Osteocyte (in vitro differentiated cells): Measurements from ENCODE around the gene MYH10. TPM values are rescaled to one million over a fixed set of nuclear protein-coding genes. Genes with fewer than 3 reads are reported as not detected.

ENCODE experiments used
- DNase-seq: peaks from one replicate; pipeline ENCODE4 v3.0.0; 2021; ENCODE audit warnings: mixed read lengths; ENCODE audit not compliant: unreplicated experiment; ENCODE audit errors: extremely low spot score
- H3K27ac Mint-ChIP-seq: one replicate; pipeline ENCODE4 v1.8.0; 2021; ENCODE audit warnings: mild to moderate bottlenecking, mixed read lengths; ENCODE audit not compliant: unreplicated experiment
- H3K27me3 Mint-ChIP-seq: one replicate; pipeline ENCODE4 v1.8.0; 2021; ENCODE audit warnings: mixed read lengths; ENCODE audit not compliant: unreplicated experiment
- H3K36me3 Mint-ChIP-seq: one replicate; pipeline ENCODE4 v1.8.0; 2021; ENCODE audit warnings: mixed read lengths; ENCODE audit not compliant: unreplicated experiment
- H3K4me1 Mint-ChIP-seq: one replicate; pipeline ENCODE4 v1.8.0; 2021; ENCODE audit warnings: mixed read lengths; ENCODE audit not compliant: unreplicated experiment
- H3K4me3 Mint-ChIP-seq: one replicate; pipeline ENCODE4 v1.8.0; 2021; ENCODE audit warnings: mild to moderate bottlenecking, moderate library complexity, mixed read lengths; ENCODE audit not compliant: unreplicated experiment
- H3K9me3 Mint-ChIP-seq: one replicate; pipeline ENCODE4 v1.8.0; 2021; ENCODE audit warnings: mixed read lengths; ENCODE audit not compliant: unreplicated experiment
- total RNA-seq: library from RNA; stranded (reverse); gene quantifications from 2 replicates; pipeline ENCODE4 v1.2.1, GENCODE V29; 2021
- TF ChIP-seq, protein P1 (sequence below): fragments of 200-600 bp; sonication (generic); IDR thresholded peaks from 2 replicates; pipeline ENCODE4 v1.5.0; 2021; ENCODE audit warnings: antibody characterized with exemption, mild to moderate bottlenecking, moderate library complexity

Gene MYH10
- total RNA-seq, 1 donor from 2014 or later = 110 TPM

DNA sequence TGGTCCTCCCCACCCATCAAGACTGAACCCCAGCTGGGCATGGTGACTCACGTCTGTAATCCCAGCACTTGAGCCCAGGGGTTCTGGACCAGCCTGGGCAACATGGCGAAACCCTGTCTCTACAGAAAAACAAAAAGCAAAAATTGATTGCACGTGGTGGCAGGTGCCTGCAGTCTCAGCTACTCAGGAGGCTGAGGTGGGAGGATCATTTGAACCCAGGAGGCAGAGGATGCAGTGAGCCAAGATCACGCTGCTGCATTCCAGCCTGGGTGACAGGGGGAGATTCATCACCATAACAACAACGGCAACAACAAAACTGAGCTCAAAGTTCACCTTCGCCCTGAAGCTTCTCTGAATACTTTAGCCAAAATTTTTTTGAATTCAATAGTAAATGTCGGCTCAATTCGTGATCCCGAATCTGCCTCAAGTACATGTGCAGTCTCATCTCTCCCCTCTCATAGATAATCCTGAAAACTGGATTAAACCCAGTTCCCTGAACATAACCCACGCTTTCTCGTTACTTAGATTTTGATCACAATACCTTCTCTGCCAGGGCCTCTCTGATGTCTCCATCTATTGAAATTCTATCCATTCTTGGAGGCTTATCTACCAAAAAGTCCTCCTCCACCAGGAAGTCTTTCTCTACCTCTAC lies 13.5 kb upstream of the MYH10 start:
- Mint-ChIP-seq H3K36me3 (no peaks in the 10 kb centered on the region), H3K9me3 (no peaks in the 10 kb centered on the region), H3K4me3 (no peak overlapping the region), H3K4me1 (no peaks in the 10 kb centered on the region), H3K27ac (no peak overlapping the region), H3K27me3 (peaks cover 47% of the 10 kb centered on the region)
- TF ChIP-seq, protein P1, sequence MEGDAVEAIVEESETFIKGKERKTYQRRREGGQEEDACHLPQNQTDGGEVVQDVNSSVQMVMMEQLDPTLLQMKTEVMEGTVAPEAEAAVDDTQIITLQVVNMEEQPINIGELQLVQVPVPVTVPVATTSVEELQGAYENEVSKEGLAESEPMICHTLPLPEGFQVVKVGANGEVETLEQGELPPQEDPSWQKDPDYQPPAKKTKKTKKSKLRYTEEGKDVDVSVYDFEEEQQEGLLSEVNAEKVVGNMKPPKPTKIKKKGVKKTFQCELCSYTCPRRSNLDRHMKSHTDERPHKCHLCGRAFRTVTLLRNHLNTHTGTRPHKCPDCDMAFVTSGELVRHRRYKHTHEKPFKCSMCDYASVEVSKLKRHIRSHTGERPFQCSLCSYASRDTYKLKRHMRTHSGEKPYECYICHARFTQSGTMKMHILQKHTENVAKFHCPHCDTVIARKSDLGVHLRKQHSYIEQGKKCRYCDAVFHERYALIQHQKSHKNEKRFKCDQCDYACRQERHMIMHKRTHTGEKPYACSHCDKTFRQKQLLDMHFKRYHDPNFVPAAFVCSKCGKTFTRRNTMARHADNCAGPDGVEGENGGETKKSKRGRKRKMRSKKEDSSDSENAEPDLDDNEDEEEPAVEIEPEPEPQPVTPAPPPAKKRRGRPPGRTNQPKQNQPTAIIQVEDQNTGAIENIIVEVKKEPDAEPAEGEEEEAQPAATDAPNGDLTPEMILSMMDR = no peak
- DNase-seq = no peak

DNA sequence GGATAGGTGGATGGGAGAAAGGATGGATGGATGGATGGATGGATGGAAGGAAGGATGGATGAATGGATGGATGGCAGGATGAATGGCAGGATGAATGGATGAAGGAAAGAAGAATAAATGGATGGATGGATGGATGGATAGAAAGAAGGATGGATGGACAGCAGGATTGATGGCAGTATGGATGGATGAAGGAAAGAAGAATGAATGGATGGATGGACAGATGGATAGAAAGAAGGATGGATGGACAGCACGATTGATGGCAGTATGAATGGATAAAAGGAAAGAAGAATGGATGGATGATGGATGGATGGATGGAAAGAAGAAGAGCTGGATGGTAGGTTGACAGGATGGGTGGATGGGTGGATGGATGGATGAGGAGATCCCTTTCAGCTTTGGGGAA lies 9.2 kb upstream of the MYH10 start:
- TF ChIP-seq, protein P1 = no peak
- no peak overlapping the region for H3K27ac Mint-ChIP-seq
- H3K4me1 Mint-ChIP-seq = no peaks in the 10 kb centered on the region
- no peaks in the 10 kb centered on the region for H3K9me3 Mint-ChIP-seq
- H3K27me3 Mint-ChIP-seq = peaks cover 39% of the 10 kb centered on the region
- H3K4me3 Mint-ChIP-seq = no peak overlapping the region
- DNase-seq = no peak
- no peaks in the 10 kb centered on the region for H3K36me3 Mint-ChIP-seq

DNA sequence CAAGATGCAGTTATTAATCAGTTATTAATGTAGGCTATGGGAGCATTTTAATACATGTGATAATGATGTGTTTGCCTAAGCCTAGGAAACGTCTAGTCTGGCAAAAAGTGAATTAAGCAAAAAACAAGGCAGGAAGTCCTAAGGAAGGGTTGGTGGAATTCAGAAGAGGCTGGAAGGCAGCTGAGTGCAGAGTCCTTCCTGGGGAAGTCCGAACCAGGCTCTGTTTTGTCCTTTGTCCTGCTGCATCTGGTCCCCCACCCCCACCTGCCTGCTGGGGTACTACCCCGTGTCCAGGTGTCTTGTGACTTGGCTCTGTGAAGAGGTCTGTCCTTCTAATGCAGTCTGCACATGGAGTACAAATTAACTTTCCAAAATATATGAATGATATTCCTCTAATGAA lies 1.5 kb upstream of the MYH10 start:
- Mint-ChIP-seq H3K4me3 (no peak overlapping the region), H3K27me3 (peaks cover 17% of the 10 kb centered on the region), H3K36me3 (no peaks in the 10 kb centered on the region), H3K4me1 (peaks cover 19% of the 10 kb centered on the region), H3K27ac (no peak overlapping the region), H3K9me3 (no peaks in the 10 kb centered on the region)
- TF ChIP-seq, protein P1 = no peak
- DNase-seq = no peak

DNA sequence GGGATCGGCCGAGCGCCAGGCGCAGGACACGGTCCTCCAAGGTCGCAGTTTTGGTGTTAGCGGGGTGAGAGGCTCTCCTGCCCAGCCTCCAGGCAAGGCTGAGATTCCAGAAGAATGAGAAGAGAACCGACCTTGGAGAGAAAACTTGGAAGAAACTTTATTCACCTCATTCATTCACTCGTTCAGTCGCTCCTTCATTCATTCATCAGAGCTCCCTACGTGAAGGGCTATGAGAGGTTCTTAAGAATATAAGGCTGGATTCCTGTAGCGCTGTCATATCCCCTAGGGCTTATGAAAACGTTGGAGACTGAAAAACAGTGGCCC lies 991 bp upstream of the MYH10 start:
- H3K4me1 Mint-ChIP-seq = peaks cover 19% of the 10 kb centered on the region
- H3K36me3 Mint-ChIP-seq = no peaks in the 10 kb centered on the region
- TF ChIP-seq, protein P1 = no peak
- no peaks in the 10 kb centered on the region for H3K9me3 Mint-ChIP-seq
- no peak for DNase-seq
- peak overlapping the region; percentile 77 for H3K4me3 Mint-ChIP-seq
- H3K27me3 Mint-ChIP-seq = peaks cover 15% of the 10 kb centered on the region
- H3K27ac Mint-ChIP-seq = no peak overlapping the region

DNA sequence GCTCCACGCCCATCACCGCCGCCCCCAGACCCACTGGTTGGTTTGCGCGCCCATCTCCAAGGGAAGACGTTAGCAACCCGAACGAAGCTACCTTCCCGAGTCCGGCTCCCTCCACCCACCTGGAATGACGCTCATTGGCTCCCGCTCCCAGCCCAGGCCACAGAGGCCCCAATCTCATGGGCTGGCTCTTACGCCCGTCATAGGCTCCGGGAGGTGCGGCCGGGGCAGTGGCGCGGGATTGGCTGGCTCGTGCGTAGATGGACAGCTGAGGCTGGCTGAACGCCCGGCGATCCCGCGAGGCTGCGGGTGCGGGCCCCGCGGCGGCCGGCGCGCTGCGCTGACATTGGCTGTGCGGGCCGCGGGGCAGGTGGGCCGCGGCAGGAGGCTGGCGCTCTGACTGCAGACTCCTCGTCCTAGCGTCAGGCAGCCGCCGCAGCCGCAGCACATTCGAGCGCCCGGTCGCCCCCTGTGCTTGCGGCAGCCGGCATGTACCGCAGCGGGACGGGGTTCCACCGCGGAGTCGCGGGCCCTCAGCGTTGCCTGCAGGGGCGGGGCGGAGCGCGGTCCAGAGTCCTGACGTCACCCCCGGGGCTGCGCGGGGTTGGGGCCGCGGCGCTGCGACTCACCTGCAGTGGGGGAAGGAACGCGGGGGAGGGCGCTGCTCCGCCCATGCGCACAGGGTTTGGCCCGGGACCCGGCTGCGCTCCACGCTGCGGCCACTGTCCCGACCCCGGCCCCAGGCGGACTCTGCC lies 453 bp upstream of the MYH10 start:
- Mint-ChIP-seq H3K4me1 (peaks cover 19% of the 10 kb centered on the region), H3K27ac (no peak overlapping the region), H3K36me3 (no peaks in the 10 kb centered on the region), H3K4me3 (peak overlapping the region; percentile 99), H3K27me3 (peaks cover 13% of the 10 kb centered on the region), H3K9me3 (no peaks in the 10 kb centered on the region)
- peak; percentile 99 for DNase-seq
- TF ChIP-seq, protein P1 = peak; percentile 18
